SK-N-SH treated with all-trans-retinoic acid at 6 μM for 48 hours (cell line): Measurements from ENCODE around the gene KIAA1217.
A peak's percentile ranks its signal among the peaks of the same experiment; 100 is the strongest.

Source experiments
- ATAC-seq: fragments of 200-7000 bp; cut with Tn5 transposase; 3 replicates; pipeline ENCODE4 v1.9.1; 2020; ENCODE audit warnings: mild to moderate bottlenecking, moderate library complexity
- ARNTL ChIP-seq: fragments of 450-650 bp; formaldehyde crosslinking; IDR thresholded peaks from 2 replicates; pipeline ENCODE4 v1.5.0; 2020; ENCODE audit warnings: low read depth, mild to moderate bottlenecking, moderate library complexity, borderline replicate concordance
- BACH2 ChIP-seq: fragments of 250-450 bp; sonication (Bioruptor Pico); IDR thresholded peaks from 2 replicates; pipeline ENCODE4 v1.9.0; 2021; ENCODE audit warnings: mild to moderate bottlenecking, borderline replicate concordance
- CREB5 ChIP-seq: fragments of 250-450 bp; sonication (Bioruptor Pico); IDR thresholded peaks from 2 replicates; pipeline ENCODE4 v1.5.1; 2020; ENCODE audit warnings: low read depth, mild to moderate bottlenecking, moderate library complexity
- CSDC2 ChIP-seq: fragments of 250-450 bp; sonication (Bioruptor Pico); IDR thresholded peaks from 2 replicates; pipeline ENCODE4 v1.5.0; 2020; ENCODE audit warnings: mild to moderate bottlenecking, moderate library complexity
- ESRRG ChIP-seq: fragments of 250-450 bp; sonication (Bioruptor Pico); IDR thresholded peaks from 2 replicates; pipeline ENCODE4 v1.6.1; 2021; ENCODE audit warnings: mild to moderate bottlenecking
- GLIS3 ChIP-seq: fragments of 250-450 bp; sonication (Bioruptor Pico); IDR thresholded peaks from 2 replicates; pipeline ENCODE4 v1.5.0; 2020; ENCODE audit warnings: mild to moderate bottlenecking, moderate library complexity
- ISL1 ChIP-seq: fragments of 250-450 bp; sonication (Bioruptor Pico); IDR thresholded peaks from 2 replicates; pipeline ENCODE4 v2.1.2; 2022; ENCODE audit warnings: mild to moderate bottlenecking, moderate library complexity
- OSR1 ChIP-seq: fragments of 250-450 bp; sonication (Bioruptor Pico); IDR thresholded peaks from 2 replicates; pipeline ENCODE4 v1.8.0; 2022; ENCODE audit warnings: moderate library complexity, mild to moderate bottlenecking, inconsistent platforms
- PATZ1 ChIP-seq: fragments of 250-450 bp; sonication (Bioruptor Pico); IDR thresholded peaks from 2 replicates; pipeline ENCODE4 v1.8.0; 2020; ENCODE audit warnings: mild to moderate bottlenecking, moderate library complexity, borderline replicate concordance
- POU6F1 ChIP-seq: fragments of 250-450 bp; sonication (Bioruptor Pico); IDR thresholded peaks from 2 replicates; pipeline ENCODE4 v1.8.0; 2021; ENCODE audit warnings: low read depth, mild to moderate bottlenecking, moderate library complexity, borderline replicate concordance
- PPARA ChIP-seq: fragments of 250-450 bp; sonication (Bioruptor Pico); IDR thresholded peaks from 2 replicates; pipeline ENCODE4 v1.5.0; 2020; ENCODE audit warnings: mild to moderate bottlenecking, borderline replicate concordance
- RARB ChIP-seq: fragments of 250-450 bp; sonication (Bioruptor Pico); IDR thresholded peaks from 2 replicates; pipeline ENCODE4 v1.8.0; 2021; ENCODE audit warnings: mild to moderate bottlenecking, moderate library complexity
- SNAI2 ChIP-seq: fragments of 250-450 bp; sonication (Bioruptor Pico); IDR thresholded peaks from 2 replicates; pipeline ENCODE4 v1.5.0; 2020; ENCODE audit warnings: mild to moderate bottlenecking, moderate library complexity
- TCF4 ChIP-seq: fragments of 250-450 bp; sonication (Bioruptor Pico); IDR thresholded peaks from 2 replicates; pipeline ENCODE4 v1.8.0; 2021; ENCODE audit warnings: mild to moderate bottlenecking, moderate library complexity, borderline replicate concordance
- TOX ChIP-seq: fragments of 250-450 bp; sonication (Bioruptor Pico); IDR thresholded peaks from 2 replicates; pipeline ENCODE4 v1.8.0; 2021; ENCODE audit warnings: mild to moderate bottlenecking, moderate library complexity, borderline replicate concordance
- TSHZ2 ChIP-seq: fragments of 250-450 bp; sonication (Bioruptor Pico); IDR thresholded peaks from 2 replicates; pipeline ENCODE4 v1.5.0; 2020; ENCODE audit warnings: mild to moderate bottlenecking, moderate library complexity
- ZC3H10 ChIP-seq: fragments of 250-450 bp; sonication (Bioruptor Pico); IDR thresholded peaks from 2 replicates; pipeline ENCODE4 v1.5.1; 2021; ENCODE audit warnings: mild to moderate bottlenecking, moderate library complexity
- ZFP3 ChIP-seq: fragments of 250-450 bp; sonication (Bioruptor Pico); IDR thresholded peaks from 2 replicates; pipeline ENCODE4 v1.5.0; 2020; ENCODE audit warnings: mild to moderate bottlenecking, moderate library complexity
- ZFP30 ChIP-seq: fragments of 450-650 bp; formaldehyde crosslinking; IDR thresholded peaks from 2 replicates; pipeline ENCODE4 v1.5.0; 2022; ENCODE audit warnings: mild to moderate bottlenecking, moderate library complexity
- ZNF565 ChIP-seq: fragments of 450-650 bp; formaldehyde crosslinking; conservative IDR thresholded peaks from 2 replicates; pipeline ENCODE4 v1.5.0; 2020; ENCODE audit warnings: low read depth, mild to moderate bottlenecking, moderate library complexity
- ZNF70 ChIP-seq: fragments of 450-650 bp; formaldehyde crosslinking; IDR thresholded peaks from 2 replicates; pipeline ENCODE4 v1.5.0; 2020; ENCODE audit warnings: mild to moderate bottlenecking, moderate library complexity
- ZNF8 ChIP-seq: fragments of 450-650 bp; formaldehyde crosslinking; IDR thresholded peaks from 2 replicates; pipeline ENCODE4 v1.5.0; 2020; ENCODE audit warnings: mild to moderate bottlenecking, moderate library complexity

KIAA1217 gene

GRCh38 chr10:24371396-24371795, 162.5 kb downstream of the KIAA1217 start:
- no peak for TF ChIP-seq BACH2 (CRISPR knock-in tag)
- no peak for TF ChIP-seq ZNF565 (CRISPR knock-in tag)
- no peak for TF ChIP-seq ZFP3 (CRISPR knock-in tag)
- no peak for TF ChIP-seq PPARA (CRISPR knock-in tag)
- TF ChIP-seq ISL1 = no peak
- TF ChIP-seq RARB (CRISPR knock-in tag) = no peak
- TF ChIP-seq PATZ1 (CRISPR knock-in tag) = no peak
- no peak for TF ChIP-seq CSDC2 (CRISPR knock-in tag)
- no peak for ATAC-seq

GRCh38 chr10:24374134-24374915, 165.4 kb downstream of the KIAA1217 start:
- peak; percentile 75 for ATAC-seq
- no peak for TF ChIP-seq CREB5
- TF ChIP-seq POU6F1 = no peak
- no peak for TF ChIP-seq ZC3H10
- no peak for TF ChIP-seq OSR1 (CRISPR knock-in tag)
- TF ChIP-seq GLIS3 = no peak
- no peak for TF ChIP-seq CSDC2 (CRISPR knock-in tag)
- TF ChIP-seq ESRRG (CRISPR knock-in tag) = no peak
- TF ChIP-seq ZNF70 (CRISPR knock-in tag) = no peak
- no peak for TF ChIP-seq ZFP3 (CRISPR knock-in tag)

GRCh38 chr10:24375510-24375909, 166.6 kb downstream of the KIAA1217 start:
- TF ChIP-seq TSHZ2 (no peak), ISL1 (no peak), ZNF565 (CRISPR knock-in tag) (no peak), ZNF8 (CRISPR knock-in tag) (no peak), ZNF70 (CRISPR knock-in tag) (no peak), RARB (CRISPR knock-in tag) (no peak), CREB5 (no peak), ARNTL (CRISPR knock-in tag) (no peak), TCF4 (CRISPR knock-in tag) (no peak), PPARA (CRISPR knock-in tag) (no peak), POU6F1 (no peak), GLIS3 (no peak), SNAI2 (CRISPR knock-in tag) (no peak), ESRRG (CRISPR knock-in tag) (no peak), ZC3H10 (no peak), ZFP3 (CRISPR knock-in tag) (no peak), ZFP30 (CRISPR knock-in tag) (no peak), BACH2 (CRISPR knock-in tag) (no peak), TOX (no peak)
- ATAC-seq = no peak
